ENCODE measurements around the gene MARCHF3.
"Not testable (repeated sequence)": the region's sequence is repeated elsewhere in the genome, so short reads cannot be mapped to it uniquely, and the experiment has no call there.

MARCHF3 gene

DNA sequence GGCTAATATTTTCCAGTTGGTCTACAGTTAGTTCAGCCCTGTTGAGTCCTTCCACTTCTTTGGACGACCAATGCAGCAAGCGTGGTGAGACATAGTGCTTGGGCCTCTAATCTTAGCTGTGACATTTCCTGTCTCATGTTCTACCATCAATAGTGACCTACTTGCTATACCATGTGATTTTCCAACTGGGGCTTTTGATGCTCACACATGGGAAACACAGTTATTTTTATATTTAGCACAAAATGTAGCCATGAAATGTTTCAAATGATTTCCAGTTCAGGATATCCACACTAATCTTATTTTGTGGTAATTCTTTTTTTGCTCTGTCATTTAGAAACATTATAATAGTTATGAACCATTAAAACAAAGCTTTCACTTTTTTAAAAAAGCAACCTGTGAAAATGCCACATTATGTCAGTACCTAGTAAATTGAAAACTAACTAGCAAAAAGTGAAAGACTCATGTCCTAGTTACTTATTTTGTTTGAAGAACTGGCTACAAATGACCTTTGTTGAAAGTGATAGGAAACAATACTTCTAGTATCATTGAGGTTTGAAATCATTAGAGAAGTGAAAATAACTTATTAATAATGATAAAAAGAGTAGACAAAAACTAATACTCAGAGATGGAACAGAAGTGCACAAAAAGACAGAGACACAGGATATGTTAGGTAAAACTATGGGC is 18.3 kb downstream of the MARCHF3 start:
- DNase-seq (ENCODE audit: low read depth): no peak

DNA sequence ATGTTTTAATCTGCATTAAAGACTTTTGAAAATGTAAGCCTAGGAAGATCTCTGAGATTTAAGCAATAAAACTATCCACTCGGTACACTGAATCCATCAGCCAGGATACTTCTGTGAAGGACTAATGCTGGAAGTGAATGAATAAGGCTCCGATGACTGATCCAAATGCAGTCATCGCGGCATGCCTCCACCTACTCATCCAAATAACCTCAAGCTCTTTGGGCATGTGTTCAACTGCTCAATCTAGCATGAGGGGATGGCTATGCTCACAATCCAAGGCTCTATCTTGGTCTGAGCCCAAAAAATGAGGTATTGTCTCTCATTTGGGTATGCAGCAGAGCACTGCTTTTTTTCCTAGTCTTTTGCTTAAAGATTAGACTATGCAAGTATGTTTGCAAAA is 19.2 kb downstream of the MARCHF3 start:
- peak; percentile 91 for DNase-seq (ENCODE audit: low read depth)

DNA sequence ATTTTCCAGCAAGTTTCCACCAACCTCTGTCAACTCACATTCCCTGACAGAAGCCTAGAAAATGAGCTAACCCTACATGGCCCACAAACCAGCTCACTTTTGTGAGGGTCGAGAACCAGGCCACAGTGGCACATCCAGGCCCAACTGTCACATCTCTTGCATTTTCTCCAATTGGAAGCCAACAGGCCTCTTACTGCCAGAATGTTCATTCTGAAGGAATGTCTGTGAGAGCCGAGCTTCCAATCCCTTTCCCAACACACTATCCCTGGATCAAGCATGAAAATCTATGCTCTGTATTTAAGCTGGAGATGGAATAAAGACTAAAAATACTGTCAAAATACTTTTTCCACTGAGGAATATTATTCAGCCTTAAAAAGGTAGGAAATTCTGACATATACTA is 20.0 kb downstream of the MARCHF3 start:
- peak; percentile 52 for DNase-seq (ENCODE audit: low read depth)

DNA sequence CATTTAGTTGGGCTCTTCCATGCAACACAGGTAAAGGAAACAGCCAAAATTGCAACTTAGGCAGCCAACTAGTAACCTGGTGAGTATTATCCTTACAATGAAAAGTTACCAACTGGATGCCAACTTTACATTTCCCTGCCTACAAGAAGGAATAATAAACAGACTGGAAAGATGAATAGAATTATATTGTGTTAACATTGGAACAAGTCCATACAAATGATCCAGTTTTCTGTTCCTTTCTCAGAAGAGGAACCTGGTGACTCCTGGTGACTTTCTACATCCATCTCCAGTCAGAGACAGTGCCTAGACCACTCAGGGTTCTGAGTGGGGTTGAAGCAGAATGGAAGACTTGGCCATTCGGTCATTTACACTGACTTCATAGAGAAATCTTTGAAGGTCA is 20.6 kb downstream of the MARCHF3 start:
- no peak for DNase-seq (ENCODE audit: low read depth)

DNA sequence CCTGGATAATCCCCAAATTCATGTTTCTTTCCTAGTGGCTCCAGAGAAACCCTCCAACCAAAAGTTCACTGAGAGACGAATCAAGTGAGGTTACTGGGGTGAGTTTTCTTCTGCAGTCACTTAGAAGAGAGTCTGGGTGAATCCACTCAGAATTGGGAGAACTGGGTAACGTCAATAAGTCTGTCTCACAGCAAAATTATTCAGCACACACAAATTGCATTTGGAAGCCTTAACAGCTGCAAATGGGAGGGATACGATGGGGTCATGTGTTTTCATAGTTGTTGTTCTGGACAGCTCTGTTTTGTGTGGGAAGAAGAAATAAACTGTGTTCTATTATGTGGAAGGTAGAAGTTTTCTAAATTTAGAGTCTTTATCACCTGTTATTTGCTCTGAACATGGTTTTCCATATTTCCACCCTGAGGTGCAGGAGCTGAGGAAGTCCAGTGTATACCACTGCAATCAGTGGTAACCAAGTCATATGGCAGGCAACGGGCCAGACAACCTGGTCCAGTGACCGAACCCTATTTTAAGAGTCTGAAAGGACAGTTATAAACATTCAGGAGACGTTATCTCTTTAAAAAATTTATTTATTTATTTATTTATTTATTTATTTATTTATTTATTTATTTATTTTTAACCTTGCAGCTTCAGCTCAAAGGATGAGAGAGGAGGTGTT is 21.9 kb downstream of the MARCHF3 start:
- no peak for DNase-seq (ENCODE audit: low read depth)

DNA sequence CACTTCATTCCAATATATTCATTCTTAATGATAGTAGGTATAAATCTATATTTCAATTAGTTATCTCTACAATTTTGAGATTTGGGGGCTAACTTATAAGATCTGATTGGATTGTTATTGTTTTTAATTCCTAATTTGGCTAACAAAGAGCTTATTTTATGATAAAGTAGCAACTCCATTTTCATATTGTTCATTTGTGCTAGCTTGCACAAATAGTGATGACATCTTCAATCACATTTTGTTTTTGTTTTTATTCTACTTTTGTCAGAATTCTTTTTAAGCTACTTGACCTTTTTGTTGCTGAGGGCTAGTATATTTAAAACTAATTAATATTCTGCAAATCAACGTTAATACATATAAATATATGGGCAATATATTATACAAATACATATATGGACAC is 22.8 kb downstream of the MARCHF3 start:
- DNase-seq (ENCODE audit: low read depth): no peak

DNA sequence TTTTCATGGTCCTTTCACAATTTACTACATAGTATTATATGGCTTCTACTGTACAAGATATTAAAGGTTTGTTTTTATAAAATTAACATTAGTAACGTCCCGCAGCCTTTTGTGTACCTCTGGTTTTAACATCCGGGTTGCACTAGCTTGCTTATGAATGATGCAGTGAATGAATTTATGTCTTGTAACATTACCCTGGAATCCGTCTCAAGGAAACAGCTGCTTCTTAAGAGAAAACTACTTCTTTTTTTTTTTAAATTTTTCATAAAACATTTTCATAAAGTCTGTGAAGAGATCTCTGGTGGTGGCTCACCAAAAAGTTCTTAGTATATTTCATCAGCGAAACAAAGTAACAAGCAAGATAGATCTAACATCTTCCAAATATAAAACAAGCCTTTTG is 23.6 kb downstream of the MARCHF3 start:
- DNase-seq (ENCODE audit: low read depth): no peak

DNA sequence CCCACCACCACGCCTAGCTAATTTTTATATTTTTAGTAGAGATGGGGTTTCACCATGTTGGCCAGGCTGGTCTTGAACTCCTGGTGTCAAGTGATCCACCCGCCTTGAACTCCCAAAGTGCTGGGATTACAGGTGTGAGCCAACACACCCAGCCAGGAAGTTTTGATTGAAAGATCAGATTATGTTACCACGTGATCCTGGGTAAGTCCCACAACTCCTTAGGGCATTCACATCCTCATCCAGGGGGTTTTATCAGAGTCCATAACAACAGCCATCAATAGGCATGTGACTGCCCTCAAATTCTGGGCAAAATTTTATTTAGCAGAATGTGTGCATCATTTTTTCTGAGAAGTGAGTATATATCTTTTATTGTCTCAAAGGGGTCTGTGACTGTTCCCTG is 25.1 kb downstream of the MARCHF3 start:
- not testable (repeated sequence) for DNase-seq (ENCODE audit: low read depth)

DNA sequence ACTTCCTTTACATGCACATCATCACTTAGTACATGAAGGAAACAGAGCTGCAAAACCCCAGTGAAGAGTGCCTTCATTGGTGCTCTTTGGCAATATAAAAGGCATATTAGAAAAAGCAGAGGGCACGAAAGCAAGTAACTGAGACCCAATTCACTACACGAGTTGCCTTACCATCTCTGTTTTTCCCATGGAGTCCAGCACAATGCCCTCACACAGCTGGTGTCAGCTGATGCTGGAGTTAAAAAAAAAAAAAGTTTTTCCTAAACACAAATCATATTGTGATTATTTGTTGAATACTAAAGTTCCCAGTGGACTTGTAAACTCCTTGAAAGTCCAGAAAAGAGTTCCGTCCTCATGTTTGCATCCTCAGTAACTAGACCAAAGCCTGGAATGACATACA is 25.6 kb downstream of the MARCHF3 start:
- DNase-seq (ENCODE audit: low read depth): no peak

DNA sequence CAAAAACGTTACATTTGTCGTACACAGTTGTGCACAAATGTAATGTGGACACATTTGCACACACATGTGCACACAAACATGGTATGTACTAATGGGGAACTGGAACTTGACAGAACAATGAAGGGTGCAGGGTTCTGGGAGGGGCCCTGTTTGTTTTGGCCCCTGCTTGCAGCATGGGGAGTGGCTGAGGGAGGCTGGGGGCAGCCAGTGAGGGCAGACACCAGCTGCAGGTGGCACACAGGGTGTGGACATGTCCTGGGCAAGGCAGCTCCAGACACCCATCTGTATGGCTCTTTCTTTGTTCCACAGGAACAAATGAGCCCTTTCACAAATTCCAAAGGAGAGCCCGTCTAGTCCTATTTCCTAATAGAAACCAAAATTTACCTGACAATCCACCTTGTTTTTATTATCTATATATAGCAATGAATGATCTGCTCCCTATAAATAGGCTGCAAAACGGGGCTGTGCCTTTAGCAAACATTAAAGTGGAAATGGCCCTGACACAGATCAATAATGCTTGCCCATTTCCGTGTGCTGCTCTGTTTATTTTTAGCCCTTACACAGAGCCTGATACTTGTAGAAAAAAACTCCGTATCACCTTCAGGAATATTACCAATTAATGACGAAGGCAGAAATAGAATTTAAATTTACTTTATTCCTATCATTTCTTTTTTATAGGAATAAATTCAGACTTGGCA is 26.4 kb downstream of the MARCHF3 start:
- no peak for DNase-seq (ENCODE audit: low read depth)

DNA sequence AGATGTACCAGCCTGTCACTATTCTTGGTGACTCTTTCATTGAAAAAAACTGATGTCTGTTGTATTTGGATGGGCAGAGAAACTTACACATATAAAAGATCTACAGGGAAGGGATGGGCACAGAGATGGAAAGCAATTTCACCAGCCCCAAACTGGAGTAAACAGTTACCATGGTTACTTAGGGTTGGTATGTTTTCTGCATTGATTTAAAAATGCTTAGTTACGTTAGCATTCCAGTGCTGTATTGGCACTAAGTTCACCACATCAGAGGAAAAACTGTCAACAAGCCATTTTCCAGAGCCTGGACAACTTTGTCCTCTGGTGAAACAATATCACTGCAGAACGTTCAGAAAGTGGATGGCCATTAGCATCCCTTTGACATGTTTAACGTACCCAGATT is 28.0 kb downstream of the MARCHF3 start:
- no peak for DNase-seq (ENCODE audit: low read depth)

DNA sequence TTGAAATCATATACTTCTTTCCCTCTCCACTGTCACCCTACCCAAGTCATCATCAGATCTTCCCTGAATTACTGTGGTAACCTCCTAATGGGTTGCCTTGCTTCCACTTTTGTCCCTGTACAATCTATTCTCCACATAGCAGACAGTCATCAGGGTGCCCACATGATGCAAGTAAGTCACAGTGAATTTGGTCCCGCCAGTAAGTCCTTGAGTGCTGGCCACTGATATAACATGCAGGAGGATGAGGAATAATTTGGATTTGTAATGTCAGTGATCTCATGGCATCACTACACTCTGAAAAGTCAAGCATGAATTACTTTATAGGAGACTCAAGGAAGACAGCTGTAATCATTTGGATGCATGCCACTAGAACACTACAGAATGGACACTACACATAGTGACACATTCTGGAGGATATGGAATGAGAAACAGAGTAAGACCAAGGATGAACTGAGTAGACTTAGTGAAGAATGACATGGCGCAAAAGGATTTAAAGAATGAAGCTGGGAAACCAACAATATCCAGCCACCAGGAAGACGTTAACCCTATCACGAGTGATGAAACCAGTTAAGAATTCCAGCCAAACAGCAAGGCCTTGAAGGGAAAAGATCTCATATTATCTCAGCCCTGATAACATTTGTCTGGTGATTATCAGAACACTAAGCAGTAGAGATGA is 28.6 kb downstream of the MARCHF3 start:
- peak; percentile 99 for DNase-seq (ENCODE audit: low read depth)

DNA sequence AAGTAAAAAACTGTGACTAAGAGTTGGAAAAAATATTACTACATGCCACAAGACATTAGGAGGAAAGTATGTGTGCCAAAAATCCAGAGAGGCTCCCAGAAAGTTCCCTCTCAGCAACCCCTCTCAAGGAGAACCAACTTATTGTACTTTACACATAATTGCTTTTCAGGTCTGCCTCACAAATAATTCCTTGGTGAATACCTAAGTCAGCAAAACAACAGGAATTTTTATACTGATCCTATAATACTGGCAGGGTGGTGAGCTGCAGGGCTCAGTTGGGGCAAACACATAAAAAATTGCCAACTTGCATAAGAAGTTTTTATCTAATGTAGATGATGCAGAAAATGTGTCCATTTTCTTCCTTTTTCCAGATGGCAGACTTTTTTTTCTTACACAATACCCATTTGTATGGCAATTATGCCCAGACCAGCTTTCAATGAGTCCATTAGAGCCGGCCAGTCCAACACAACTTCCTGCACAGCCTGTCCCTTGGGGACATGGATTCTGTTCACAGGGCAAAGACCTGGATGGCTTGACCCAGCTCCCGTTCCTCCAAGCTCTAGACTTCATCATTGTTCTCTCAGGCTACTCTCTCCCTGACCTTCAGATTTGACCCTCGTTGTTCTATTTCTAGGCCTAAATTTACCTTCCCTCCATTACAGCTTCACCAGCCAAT is 31.3 kb downstream of the MARCHF3 start:
- DNase-seq (ENCODE audit: low read depth): no peak

DNA sequence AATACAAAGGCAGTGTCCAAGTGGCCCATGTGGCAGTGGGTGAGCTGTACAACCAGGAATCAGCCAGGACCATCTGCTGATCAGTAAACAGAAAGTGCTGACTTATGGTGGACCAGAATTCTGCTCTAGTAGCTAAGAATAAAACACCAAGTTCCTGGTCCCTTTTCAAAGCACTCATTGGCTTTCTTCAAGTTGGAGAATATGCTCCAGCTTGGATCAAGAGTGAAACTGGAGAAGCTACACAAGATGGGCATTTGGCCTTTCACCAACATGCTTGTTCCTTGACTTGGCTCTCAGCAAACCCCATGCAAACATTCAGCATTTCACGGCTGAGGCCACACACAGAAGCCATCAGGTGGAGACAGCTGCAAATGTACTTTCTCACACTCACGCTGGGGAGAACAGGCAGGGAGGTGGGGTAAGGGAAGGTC is 32.1 kb downstream of the MARCHF3 start:
- DNase-seq (ENCODE audit: low read depth): peak; percentile 63

DNA sequence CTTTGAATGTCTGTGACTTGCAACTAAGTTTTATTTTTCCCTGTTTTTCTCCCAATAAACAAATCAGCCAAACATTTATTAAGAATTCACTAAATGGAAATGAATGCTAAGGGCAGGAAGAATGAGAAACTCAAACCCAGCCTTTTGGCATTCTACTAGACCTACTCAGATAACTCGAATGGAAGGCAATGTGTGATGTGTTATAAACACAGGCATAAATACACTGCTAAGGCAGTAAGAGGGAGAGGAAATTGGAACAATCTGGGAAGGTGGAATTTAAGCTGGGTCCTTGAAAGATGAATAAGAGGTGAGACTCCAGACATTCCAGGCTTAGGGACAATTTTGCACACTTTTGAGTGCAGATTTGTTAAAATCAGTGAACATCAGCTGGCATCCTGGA is 34.7 kb downstream of the MARCHF3 start:
- DNase-seq (ENCODE audit: low read depth): no peak

DNA sequence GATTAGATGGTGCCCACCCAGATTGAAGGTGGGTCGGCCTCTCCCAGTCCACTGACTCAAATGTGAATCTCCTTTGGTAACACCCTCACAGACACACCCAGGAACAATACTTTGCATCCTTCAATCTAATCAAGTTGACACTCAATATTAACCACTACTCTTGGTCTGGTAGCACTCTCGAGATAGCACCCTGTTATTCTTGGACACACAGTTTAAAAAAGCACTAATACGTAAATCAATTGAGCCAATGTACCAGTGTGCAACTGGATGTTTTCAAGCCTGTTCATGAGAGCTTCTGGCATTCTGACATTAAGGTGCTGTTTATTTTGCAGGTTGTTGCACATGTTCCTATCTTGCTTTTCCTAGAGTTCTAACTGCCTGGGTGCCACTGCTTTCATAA is 35.3 kb downstream of the MARCHF3 start:
- no peak for DNase-seq (ENCODE audit: low read depth)

DNA sequence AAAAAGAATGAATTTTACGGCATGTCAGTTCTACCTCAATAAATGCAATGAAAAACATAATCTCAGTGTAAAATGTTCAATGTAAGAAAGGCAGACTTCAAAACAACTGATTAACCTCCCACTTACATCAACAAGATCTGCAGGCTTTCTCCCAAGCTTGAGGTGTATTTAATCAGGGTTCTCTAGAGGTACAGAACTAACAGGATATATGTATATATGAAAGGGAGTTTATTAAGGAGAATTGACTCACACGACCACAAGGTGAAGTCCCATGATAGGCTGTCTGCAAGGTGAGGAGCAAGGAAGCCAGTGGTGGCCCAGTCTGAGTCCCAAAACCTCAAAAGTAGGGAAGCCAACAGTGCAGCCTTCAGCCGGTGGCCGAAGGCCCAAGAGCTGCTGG is 35.9 kb downstream of the MARCHF3 start:
- DNase-seq (ENCODE audit: low read depth): no peak

DNA sequence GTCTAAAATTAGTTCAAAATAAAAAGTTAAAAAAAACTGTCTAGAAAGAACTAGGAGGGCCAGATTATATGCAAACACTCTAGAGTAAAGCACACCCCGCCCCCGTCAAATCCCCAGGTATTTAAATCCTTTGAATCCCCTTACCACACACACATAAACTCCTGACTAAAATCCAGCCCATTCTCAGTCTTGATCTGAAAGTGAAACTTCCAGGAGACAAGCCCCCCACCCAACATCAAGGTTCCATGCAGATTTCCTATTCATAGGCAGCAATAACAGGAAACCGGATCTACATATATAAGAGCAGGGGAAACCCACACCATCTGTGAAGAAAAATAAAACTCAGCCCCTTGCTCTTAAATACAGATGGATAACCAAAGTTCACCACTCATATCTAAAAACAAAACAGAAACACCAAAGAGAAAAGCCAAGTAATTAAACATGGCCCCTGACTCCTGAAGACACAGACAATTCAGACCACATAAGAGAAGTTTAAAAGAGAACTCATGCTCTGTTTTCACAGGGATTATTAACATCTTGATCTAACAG is 42.3 kb downstream of the MARCHF3 start:
- no peak for DNase-seq (ENCODE audit: low read depth)

DNA sequence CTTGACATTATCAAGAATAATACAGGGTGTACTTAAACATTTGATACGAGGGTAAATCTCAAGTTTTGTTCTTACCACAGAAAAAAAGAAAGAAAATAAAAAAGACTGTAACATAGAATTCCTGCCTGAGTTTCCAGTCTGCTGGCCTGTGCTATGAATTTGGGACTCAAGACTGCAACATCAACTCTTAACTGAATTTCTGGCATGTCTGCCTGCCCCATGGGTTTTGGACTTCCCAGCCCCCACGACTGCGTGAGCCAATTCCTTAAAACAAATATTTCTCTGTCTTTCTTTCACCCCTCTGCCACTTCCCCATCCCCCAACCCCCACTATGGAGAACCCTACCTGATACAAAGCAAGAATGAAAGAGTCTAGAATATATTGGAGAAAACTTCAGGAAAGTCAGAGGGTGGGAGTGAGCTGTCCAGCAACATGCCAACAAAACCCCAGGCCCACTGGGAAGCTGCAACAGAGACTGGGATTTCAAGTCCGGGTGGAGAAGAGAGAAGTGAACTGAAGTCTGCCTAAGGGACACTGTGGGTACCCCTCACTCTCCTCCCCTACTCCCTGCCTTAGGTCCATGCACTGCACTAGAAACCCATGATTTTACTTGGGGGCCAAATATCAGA is 43.0 kb downstream of the MARCHF3 start:
- DNase-seq (ENCODE audit: low read depth): no peak

DNA sequence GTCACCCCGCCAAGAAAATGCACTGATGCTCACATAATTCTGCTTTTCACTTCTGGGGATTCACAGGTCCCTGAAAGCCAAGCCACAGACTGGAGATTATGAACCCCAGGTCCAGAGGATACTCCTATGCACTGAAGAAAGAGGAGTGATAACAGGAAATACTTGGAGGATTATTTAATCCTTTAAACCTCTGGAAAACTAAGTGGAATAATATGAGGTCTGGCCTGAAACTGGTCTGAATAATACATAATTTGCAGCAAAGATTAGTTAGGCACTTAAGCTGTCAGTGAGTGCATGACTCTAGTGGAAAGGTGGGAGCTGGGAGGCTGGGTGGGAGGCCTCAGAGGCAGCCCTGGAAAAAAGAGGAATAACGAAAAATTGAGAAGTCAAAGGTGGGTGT is 45.7 kb downstream of the MARCHF3 start:
- DNase-seq (ENCODE audit: low read depth): peak; percentile 62

DNA sequence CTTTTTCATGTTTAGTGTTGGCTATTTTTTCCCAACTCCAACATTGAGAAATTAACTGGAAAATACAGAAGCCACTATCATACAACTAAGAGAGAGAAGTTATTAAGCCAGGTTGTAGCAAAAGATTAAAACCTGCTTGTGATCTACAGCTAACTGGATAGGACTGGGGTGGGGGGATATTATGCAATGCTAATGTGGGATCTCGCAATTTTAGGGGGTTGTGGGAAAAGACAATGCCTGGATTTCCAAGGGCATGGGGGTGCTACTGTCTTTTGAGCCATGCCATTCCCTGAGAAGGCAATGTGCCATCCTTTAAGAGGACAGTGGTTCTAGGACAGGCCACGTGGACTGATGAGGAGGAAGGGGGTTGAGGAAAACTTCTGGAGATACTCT is 46.5 kb downstream of the MARCHF3 start:
- no peak for DNase-seq (ENCODE audit: low read depth)

Measured in EH (cell line).